Measurements from ENCODE around the gene PDCD1. TPM values are rescaled to one million over a fixed set of nuclear protein-coding genes. Genes with fewer than 3 reads are reported as not detected.

The PDCD1 gene
- total and polyA plus RNA-seq, 2 donors (not counting 1 experiment from before 2014, with no cell fraction given), result not detected

- H2AFZ ChIP-seq (ENCODE audit: low read length), result peak overlapping the region; percentile 25
- DNase-seq (ENCODE audit: low read depth in 2 of 2), result peak in 1 of 2 donors; percentile 48
- H3K9me3 ChIP-seq (ENCODE audit: control insufficient read depth, insufficient read depth, low read depth, low read length), result no peaks in the 10 kb centered on the region
- H3K4me3 ChIP-seq (replicated peaks in 1 of 4; ENCODE audit: control extremely low read depth in 1 of 4, insufficient read depth in 1 of 4, low read depth in 3 of 4, low read length in 4 of 4), result peak overlapping the region in 3 of 4 experiments; percentile 1 to 32 (median 7)
- H4K20me1 ChIP-seq (ENCODE audit: control insufficient read depth, extremely low read depth, insufficient read depth, low read length), result no peaks in the 10 kb centered on the region
- H3K36me3 ChIP-seq (ENCODE audit: control insufficient read depth, insufficient read depth, low read length), result no peaks in the 10 kb centered on the region
- no peak overlapping the region for H3K27ac ChIP-seq (ENCODE audit: insufficient read depth, low read length)
- no peaks in the 10 kb centered on the region for H3K79me2 ChIP-seq (ENCODE audit: control insufficient read depth, insufficient read depth, low read length)
- H3K4me1 ChIP-seq (ENCODE audit: control insufficient read depth, extremely low read depth, insufficient read depth, low read length), result peaks cover 2% of the 10 kb centered on the region
- peak; percentile 27 to 31 for TF ChIP-seq CTCF (conservative IDR thresholded peaks at IDR 0.05 in 1 of 2, IDR thresholded peaks at IDR 0.05 in 1 of 2; ENCODE audit: low read depth in 1 of 2, low read length in 2 of 2)
- TF ChIP-seq EZH2 (IDR thresholded peaks at IDR 0.05; ENCODE audit: low read length, missing control alignments), result no peak
- H3K9ac ChIP-seq (ENCODE audit: insufficient read depth, low read length), result peak overlapping the region; percentile 20
- H3K4me2 ChIP-seq (ENCODE audit: extremely low read depth, insufficient read depth, low read length), result peak overlapping the region; percentile 4
- H3K27me3 ChIP-seq (ENCODE audit: control insufficient read depth, insufficient read depth, low read length), result no peaks in the 10 kb centered on the region
These were observed 916 bp upstream of the PDCD1 start for GRCh38 chr2:241859436-241860183.

- H3K36me3 ChIP-seq (ENCODE audit: control insufficient read depth, insufficient read depth, low read length), result no peaks in the 10 kb centered on the region
- H3K79me2 ChIP-seq (ENCODE audit: control insufficient read depth, insufficient read depth, low read length), result no peaks in the 10 kb centered on the region
- H3K27ac ChIP-seq (ENCODE audit: insufficient read depth, low read length), result no peak overlapping the region
- H3K4me3 ChIP-seq (replicated peaks in 1 of 4; ENCODE audit: control extremely low read depth in 1 of 4, insufficient read depth in 1 of 4, low read depth in 3 of 4, low read length in 4 of 4), result no peak overlapping the region
- H2AFZ ChIP-seq (ENCODE audit: low read length), result no peak overlapping the region
- H3K4me2 ChIP-seq (ENCODE audit: extremely low read depth, insufficient read depth, low read length), result no peak overlapping the region
- DNase-seq (ENCODE audit: low read depth in 2 of 2), result no peak
- TF ChIP-seq CTCF (conservative IDR thresholded peaks at IDR 0.05 in 1 of 2, IDR thresholded peaks at IDR 0.05 in 1 of 2; ENCODE audit: low read depth in 1 of 2, low read length in 2 of 2) (no peak), EZH2 (IDR thresholded peaks at IDR 0.05; ENCODE audit: low read length, missing control alignments) (no peak)
- H3K9me3 ChIP-seq (ENCODE audit: control insufficient read depth, insufficient read depth, low read depth, low read length), result no peaks in the 10 kb centered on the region
- no peaks in the 10 kb centered on the region for H3K27me3 ChIP-seq (ENCODE audit: control insufficient read depth, insufficient read depth, low read length)
- no peaks in the 10 kb centered on the region for H4K20me1 ChIP-seq (ENCODE audit: control insufficient read depth, extremely low read depth, insufficient read depth, low read length)
- peaks cover 2% of the 10 kb centered on the region for H3K4me1 ChIP-seq (ENCODE audit: control insufficient read depth, extremely low read depth, insufficient read depth, low read length)
- no peak overlapping the region for H3K9ac ChIP-seq (ENCODE audit: insufficient read depth, low read length)
These were observed 332 bp upstream of the PDCD1 start for GRCh38 chr2:241859017-241859435.

- H3K9ac ChIP-seq (ENCODE audit: insufficient read depth, low read length), result no peak overlapping the region
- H3K36me3 ChIP-seq (ENCODE audit: control insufficient read depth, insufficient read depth, low read length), result no peaks in the 10 kb centered on the region
- peaks cover 2% of the 10 kb centered on the region for H3K4me1 ChIP-seq (ENCODE audit: control insufficient read depth, extremely low read depth, insufficient read depth, low read length)
- no peak overlapping the region for H3K4me2 ChIP-seq (ENCODE audit: extremely low read depth, insufficient read depth, low read length)
- no peak overlapping the region for H3K4me3 ChIP-seq (replicated peaks in 1 of 4; ENCODE audit: control extremely low read depth in 1 of 4, insufficient read depth in 1 of 4, low read depth in 3 of 4, low read length in 4 of 4)
- no peaks in the 10 kb centered on the region for H4K20me1 ChIP-seq (ENCODE audit: control insufficient read depth, extremely low read depth, insufficient read depth, low read length)
- no peaks in the 10 kb centered on the region for H3K79me2 ChIP-seq (ENCODE audit: control insufficient read depth, insufficient read depth, low read length)
- DNase-seq (ENCODE audit: low read depth in 2 of 2), result no peak
- TF ChIP-seq EZH2 (IDR thresholded peaks at IDR 0.05; ENCODE audit: low read length, missing control alignments) (no peak), CTCF (conservative IDR thresholded peaks at IDR 0.05 in 1 of 2, IDR thresholded peaks at IDR 0.05 in 1 of 2; ENCODE audit: low read depth in 1 of 2, low read length in 2 of 2) (no peak)
- no peak overlapping the region for H2AFZ ChIP-seq (ENCODE audit: low read length)
- H3K9me3 ChIP-seq (ENCODE audit: control insufficient read depth, insufficient read depth, low read depth, low read length), result no peaks in the 10 kb centered on the region
- no peak overlapping the region for H3K27ac ChIP-seq (ENCODE audit: insufficient read depth, low read length)
- no peaks in the 10 kb centered on the region for H3K27me3 ChIP-seq (ENCODE audit: control insufficient read depth, insufficient read depth, low read length)
These were observed 1.0 kb downstream of the PDCD1 start for GRCh38 chr2:241857572-241858121.
